Measurements from ENCODE around the gene ODC1. TPM values are rescaled to one million over a fixed set of nuclear protein-coding genes. Genes with fewer than 3 reads are reported as not detected.

ODC1 gene
- total RNA-seq, 2 donors from 2014 or later: 31.9 to 59.7 TPM

GRCh38 chr2:10407432-10407831 lies 40.7 kb downstream of the ODC1 start:
- Histone ChIP-seq H3K36me3 (replicated peaks in 1 of 2; ENCODE audit: insufficient read depth in 1 of 2, low read depth in 2 of 2) (no peaks in the 10 kb centered on the region), H3K27ac (peak overlapping the region; percentile 89 to 93 (median 89)), H3K4me1 (peaks cover 63% of the 10 kb centered on the region), H3K4me3 (no peak overlapping the region), H3K27me3 (no peaks in the 10 kb centered on the region), H3K9me3 (no peaks in the 10 kb centered on the region)
- WGBS, 2 donors: 66 to 79% methylated on average over 4 of the region's 4 CpGs
- no peak for TF ChIP-seq POLR2A (IDR thresholded peaks at IDR 0.05)
- TF ChIP-seq CTCF (IDR thresholded peaks at IDR 0.05): no peak
- ATAC-seq (no peak), DNase-seq (no peak)
- intact Hi-C loops (cut with DNase I): no loop called here

GRCh38 chr2:10406491-10407188 lies 41.5 kb downstream of the ODC1 start:
- WGBS, 2 donors: 72 to 90% methylated on average over 14 to 18 of the region's 18 CpGs
- no peaks in the 10 kb centered on the region for H3K36me3 ChIP-seq (replicated peaks in 1 of 2; ENCODE audit: insufficient read depth in 1 of 2, low read depth in 2 of 2)
- H3K4me1 ChIP-seq: peaks cover 57% of the 10 kb centered on the region
- no peak for TF ChIP-seq POLR2A (IDR thresholded peaks at IDR 0.05)
- H3K27ac ChIP-seq: peak overlapping the region; percentile 89 to 93 (median 89)
- no peaks in the 10 kb centered on the region for H3K27me3 ChIP-seq
- no peak overlapping the region for H3K4me3 ChIP-seq
- H3K9me3 ChIP-seq: no peaks in the 10 kb centered on the region
- ATAC-seq (no peak), DNase-seq (no peak)
- intact Hi-C loops (cut with DNase I): no loop called here

GRCh38 chr2:10406016-10406415 lies 42.1 kb downstream of the ODC1 start:
- Histone ChIP-seq H3K4me1 (peaks cover 55% of the 10 kb centered on the region), H3K4me3 (no peak overlapping the region)
- intact Hi-C loops (cut with DNase I): no loop called here

GRCh38 chr2:10405448-10405847 lies 42.7 kb downstream of the ODC1 start:
- DNase-seq: peak; percentile 53 to 85 (median 75)
- no peak overlapping the region for H3K4me3 ChIP-seq
- peaks cover 54% of the 10 kb centered on the region for H3K4me1 ChIP-seq
- no peaks in the 10 kb centered on the region for H3K36me3 ChIP-seq (replicated peaks in 1 of 2; ENCODE audit: insufficient read depth in 1 of 2, low read depth in 2 of 2)
- ATAC-seq: peak; percentile 5
- intact Hi-C loops (cut with DNase I): no loop called here
- no peaks in the 10 kb centered on the region for H3K9me3 ChIP-seq
- TF ChIP-seq CTCF (IDR thresholded peaks at IDR 0.05): no peak
- 59 to 60% methylated on average over 5 to 11 of the region's 13 CpGs for WGBS, 2 donors
- no peaks in the 10 kb centered on the region for H3K27me3 ChIP-seq
- H3K27ac ChIP-seq: peak overlapping the region; percentile 22 to 89 (median 89)

More at GRCh38 chr2:10406016-10406415, 42.1 kb downstream of the ODC1 start:
- ATAC-seq: no peak
- no peak for TF ChIP-seq CTCF (IDR thresholded peaks at IDR 0.05)
- no peak for TF ChIP-seq POLR2A (IDR thresholded peaks at IDR 0.05)
- no peak for DNase-seq
- no peaks in the 10 kb centered on the region for H3K9me3 ChIP-seq
- no peaks in the 10 kb centered on the region for H3K36me3 ChIP-seq (replicated peaks in 1 of 2; ENCODE audit: insufficient read depth in 1 of 2, low read depth in 2 of 2)
- 82 to 86% methylated on average over 10 of the region's 10 CpGs for WGBS, 2 donors
- peak overlapping the region; percentile 22 to 89 (median 89) for H3K27ac ChIP-seq
- H3K27me3 ChIP-seq: no peaks in the 10 kb centered on the region

GRCh38 chr2:10404324-10405143 lies 43.6 kb downstream of the ODC1 start:
- TF ChIP-seq CTCF (IDR thresholded peaks at IDR 0.05) (no peak), POLR2A (IDR thresholded peaks at IDR 0.05) (no peak)
- ATAC-seq: no peak
- H3K36me3 ChIP-seq (replicated peaks in 1 of 2; ENCODE audit: insufficient read depth in 1 of 2, low read depth in 2 of 2): no peaks in the 10 kb centered on the region
- H3K27ac ChIP-seq: peak overlapping the region in 3 of 4 donors; percentile 45 to 89 (median 58)
- peaks cover 54% of the 10 kb centered on the region for H3K4me1 ChIP-seq
- DNase-seq: no peak
- no peaks in the 10 kb centered on the region for H3K27me3 ChIP-seq
- intact Hi-C loops (cut with DNase I): no loop called here
- WGBS, 2 donors: 89 to 92% methylated on average over 11 to 20 of the region's 20 CpGs
- no peak overlapping the region for H3K4me3 ChIP-seq
- H3K9me3 ChIP-seq: no peaks in the 10 kb centered on the region
